Measurements from ENCODE around the gene LEMD1.

DNA sequence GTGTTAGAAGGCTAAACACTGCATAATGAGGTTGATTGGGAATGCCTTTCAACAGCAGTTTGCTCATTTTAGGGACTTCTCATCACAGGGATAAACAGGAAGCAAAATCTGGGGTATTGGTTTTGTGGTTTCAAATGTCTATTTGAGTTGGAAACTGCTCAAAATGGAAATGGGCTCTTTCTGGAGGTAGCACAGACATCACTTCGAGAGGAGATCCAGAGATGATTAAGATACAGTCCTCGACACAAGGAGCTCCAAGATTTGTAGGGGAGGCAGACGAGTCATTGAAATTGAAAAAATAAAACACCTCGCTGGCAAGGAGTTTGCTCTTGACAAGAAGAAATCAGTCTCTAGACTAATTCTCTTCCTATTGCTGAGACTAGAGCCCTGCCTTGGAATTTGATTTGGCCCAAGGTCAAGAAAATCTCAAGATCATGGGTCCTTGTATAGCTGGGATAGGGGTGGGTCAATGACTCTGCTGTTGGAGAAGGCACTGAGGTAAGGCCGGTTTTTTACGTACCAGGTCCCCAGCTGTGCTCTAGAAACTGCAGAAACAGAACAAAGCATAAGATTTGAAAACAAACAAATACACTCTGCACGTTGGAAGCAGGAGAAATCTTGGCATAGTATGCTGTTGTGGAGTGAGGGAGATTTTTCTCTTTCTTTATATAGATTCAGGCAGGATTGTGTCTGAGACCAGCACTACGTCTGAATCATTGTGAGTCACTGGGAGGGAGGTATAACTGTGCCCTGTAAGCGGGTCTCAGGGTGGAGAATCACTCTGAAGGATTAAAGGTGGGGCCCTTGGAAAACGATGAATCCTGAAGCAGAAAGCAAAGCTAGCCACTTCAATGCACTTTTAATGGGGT, 47.4 kb downstream of the LEMD1 start:
- TF ChIP-seq POLR2A (IDR thresholded peaks at IDR 0.05), result no peak
- TF ChIP-seq CTCF (IDR thresholded peaks at IDR 0.05), result no peak

Measured in vagina (tissue), 2 donors.